NT2/D1 (cell line): Measurements from ENCODE around the gene GABARAPL1.

Experiments
- YY1 ChIP-seq: IDR thresholded peaks from 2 replicates; pipeline ENCODE4 v1.6.1; 2011; ENCODE audit not compliant: insufficient read length, insufficient read depth
- ZNF274 ChIP-seq: IDR thresholded peaks from 2 replicates; pipeline ENCODE4 v1.6.1; 2011; ENCODE audit warnings: mild to moderate bottlenecking, low read depth, low read length

DNA sequence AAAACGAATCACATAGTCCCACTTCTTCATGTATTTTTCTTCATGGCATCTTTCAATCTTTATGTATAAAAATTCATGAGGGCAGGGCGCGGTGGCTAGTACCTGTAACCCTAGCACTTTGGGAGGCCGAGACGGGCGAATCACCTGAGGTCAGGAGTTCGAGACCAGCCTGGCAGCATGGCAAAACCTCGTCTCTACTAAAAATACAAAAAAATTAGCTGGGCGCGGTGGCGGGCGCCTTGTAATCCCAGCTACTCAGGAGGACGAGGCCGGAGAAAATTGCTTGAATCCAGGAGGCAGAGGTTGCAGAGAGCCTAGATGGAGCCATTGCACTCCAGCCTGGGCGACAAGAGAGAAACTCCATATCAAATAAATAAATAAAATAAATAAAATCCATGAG is 2.5 kb upstream of the GABARAPL1 start:
- TF ChIP-seq YY1, result no peak
- TF ChIP-seq ZNF274, result no peak
